ENCODE data around the gene CMSS1. TPM values are rescaled to one million over a fixed set of nuclear protein-coding genes. Genes with fewer than 3 reads are reported as not detected.

CMSS1 gene
- total RNA-seq, 1 experiment from 2014 or later, result 64.1 TPM

DNA sequence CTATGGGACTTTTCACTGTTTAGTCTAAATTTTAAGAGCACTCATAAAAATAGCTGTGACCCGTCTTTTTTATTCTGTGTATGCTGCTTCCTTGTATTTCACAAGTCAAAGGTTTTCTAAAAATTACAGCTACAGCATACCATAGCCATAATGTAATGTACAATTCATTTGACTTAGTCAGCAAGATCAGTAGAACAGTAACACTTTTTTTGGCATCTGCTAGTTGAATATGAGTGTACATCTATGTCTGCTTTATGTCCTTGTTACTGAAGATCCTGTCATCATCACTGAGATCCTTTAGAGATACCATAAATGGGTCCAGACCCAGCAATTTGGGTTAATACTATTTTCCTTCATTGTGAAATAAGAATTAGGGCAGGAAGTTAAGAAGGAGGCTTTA is 42.2 kb downstream of the CMSS1 start:
- no peaks in the 10 kb centered on the region for H3K9me3 ChIP-seq (ENCODE audit: control insufficient read depth in 1 of 2, insufficient read depth in 1 of 2, low read depth in 1 of 2, low read length in 2 of 2)
- intact Hi-C loops (cut with micrococcal nuclease), result no loop called here
- H3K9me2 ChIP-seq (ENCODE audit: insufficient read depth), result no peaks in the 10 kb centered on the region
- H3K4me2 ChIP-seq (ENCODE audit: low read length), result no peak overlapping the region
- BruUV-seq (replicated peaks), result no TSS peak
- ChIA-PET POLR2A (no interaction called here), RAD21 (ENCODE audit: low non-redundant PET in 1 of 2, low total read pairs in 2 of 2, uncharacterized antibody in 2 of 2, unreplicated experiment in 2 of 2) (no interaction called here), CTCF (interaction anchor here (1.4 to 3.6 kb wide), 2 partner anchors 15 to 17 kb away, joined by 3 to 10 read pairs; no protein-coding TSS in a partner anchor)
- H3K27ac ChIP-seq (ENCODE audit: low read depth, low read length), result no peak overlapping the region
- H3K4me1 ChIP-seq (ENCODE audit: control insufficient read depth in 1 of 2, insufficient read depth in 2 of 2, low read length in 2 of 2), result peaks cover 0 to 17% of the 10 kb centered on the region in 2 experiments; a peak in 2 of 4 replicates
- H3K79me2 ChIP-seq (ENCODE audit: insufficient read depth, low read length), result peaks cover 3% of the 10 kb centered on the region; the same call in 1 of the 2 replicates
- H4K20me1 ChIP-seq (ENCODE audit: insufficient read depth), result no peaks in the 10 kb centered on the region
- no peak overlapping the region for H3K4me3 ChIP-seq (replicated peaks in 1 of 2; ENCODE audit: low read depth in 1 of 2, low read length in 2 of 2)
- no peak overlapping the region for H2AFZ ChIP-seq (ENCODE audit: low read depth, low read length, poor library complexity, severe bottlenecking)
- ATAC-seq (no peak), DNase-seq (ENCODE audit: low read depth, low spot score) (no peak)
- no peaks in the 10 kb centered on the region for H3K27me3 ChIP-seq (ENCODE audit: insufficient read depth, low read length)
- no peak overlapping the region for H3K9ac ChIP-seq (ENCODE audit: low read length)
- no peak for TF ChIP-seq YY1 (IDR thresholded peaks at IDR 0.05; ENCODE audit: extremely low read depth, insufficient replicate concordance, low read depth, low read length)
- TF ChIP-seq TCF7L2 (IDR thresholded peaks at IDR 0.05; ENCODE audit: borderline replicate concordance, extremely low read depth, insufficient read depth, insufficient read length), result no peak
- TF ChIP-seq JUND (IDR thresholded peaks at IDR 0.05), result no peak
- no peak for TF ChIP-seq POLR2AphosphoS5 (IDR thresholded peaks at IDR 0.05; ENCODE audit: low read depth, low read length)
- no peak for TF ChIP-seq RAD21 (IDR thresholded peaks at IDR 0.05; ENCODE audit: low read depth)
- no peak for TF ChIP-seq ZFX (IDR thresholded peaks at IDR 0.05)
- TF ChIP-seq EGR1 (IDR thresholded peaks at IDR 0.05; ENCODE audit: low read depth), result no peak
- no peak for TF ChIP-seq POLR2A (IDR thresholded peaks at IDR 0.05; ENCODE audit: borderline replicate concordance, extremely low read depth, insufficient read depth, insufficient read length)
- TF ChIP-seq EZH2phosphoT487 (IDR thresholded peaks at IDR 0.05; ENCODE audit: borderline replicate concordance), result no peak
- no peak for TF ChIP-seq ZNF274 (IDR thresholded peaks at IDR 0.05; ENCODE audit: low read depth, low read length)
- TF ChIP-seq ELF1 (IDR thresholded peaks at IDR 0.05; ENCODE audit: borderline replicate concordance, low read depth), result no peak
- TF ChIP-seq SRF (IDR thresholded peaks at IDR 0.05; ENCODE audit: low read depth), result no peak
- TF ChIP-seq, protein P1, sequence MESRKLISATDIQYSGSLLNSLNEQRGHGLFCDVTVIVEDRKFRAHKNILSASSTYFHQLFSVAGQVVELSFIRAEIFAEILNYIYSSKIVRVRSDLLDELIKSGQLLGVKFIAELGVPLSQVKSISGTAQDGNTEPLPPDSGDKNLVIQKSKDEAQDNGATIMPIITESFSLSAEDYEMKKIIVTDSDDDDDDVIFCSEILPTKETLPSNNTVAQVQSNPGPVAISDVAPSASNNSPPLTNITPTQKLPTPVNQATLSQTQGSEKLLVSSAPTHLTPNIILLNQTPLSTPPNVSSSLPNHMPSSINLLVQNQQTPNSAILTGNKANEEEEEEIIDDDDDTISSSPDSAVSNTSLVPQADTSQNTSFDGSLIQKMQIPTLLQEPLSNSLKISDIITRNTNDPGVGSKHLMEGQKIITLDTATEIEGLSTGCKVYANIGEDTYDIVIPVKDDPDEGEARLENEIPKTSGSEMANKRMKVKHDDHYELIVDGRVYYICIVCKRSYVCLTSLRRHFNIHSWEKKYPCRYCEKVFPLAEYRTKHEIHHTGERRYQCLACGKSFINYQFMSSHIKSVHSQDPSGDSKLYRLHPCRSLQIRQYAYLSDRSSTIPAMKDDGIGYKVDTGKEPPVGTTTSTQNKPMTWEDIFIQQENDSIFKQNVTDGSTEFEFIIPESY (IDR thresholded peaks at IDR 0.05; ENCODE audit: extremely low read depth, insufficient replicate concordance, low read length), result no peak
- no peak for TF ChIP-seq EZH2 (IDR thresholded peaks at IDR 0.05)
- no peak for TF ChIP-seq CEBPB (IDR thresholded peaks at IDR 0.05; ENCODE audit: low read depth)
- TF ChIP-seq SP1 (IDR thresholded peaks at IDR 0.05; ENCODE audit: low read depth), result no peak
- TF ChIP-seq, protein P2, sequence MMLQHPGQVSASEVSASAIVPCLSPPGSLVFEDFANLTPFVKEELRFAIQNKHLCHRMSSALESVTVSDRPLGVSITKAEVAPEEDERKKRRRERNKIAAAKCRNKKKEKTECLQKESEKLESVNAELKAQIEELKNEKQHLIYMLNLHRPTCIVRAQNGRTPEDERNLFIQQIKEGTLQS (IDR thresholded peaks at IDR 0.05), result no peak
- no peak for TF ChIP-seq FOSL1 (IDR thresholded peaks at IDR 0.05; ENCODE audit: low read depth)
- TF ChIP-seq, protein P3, sequence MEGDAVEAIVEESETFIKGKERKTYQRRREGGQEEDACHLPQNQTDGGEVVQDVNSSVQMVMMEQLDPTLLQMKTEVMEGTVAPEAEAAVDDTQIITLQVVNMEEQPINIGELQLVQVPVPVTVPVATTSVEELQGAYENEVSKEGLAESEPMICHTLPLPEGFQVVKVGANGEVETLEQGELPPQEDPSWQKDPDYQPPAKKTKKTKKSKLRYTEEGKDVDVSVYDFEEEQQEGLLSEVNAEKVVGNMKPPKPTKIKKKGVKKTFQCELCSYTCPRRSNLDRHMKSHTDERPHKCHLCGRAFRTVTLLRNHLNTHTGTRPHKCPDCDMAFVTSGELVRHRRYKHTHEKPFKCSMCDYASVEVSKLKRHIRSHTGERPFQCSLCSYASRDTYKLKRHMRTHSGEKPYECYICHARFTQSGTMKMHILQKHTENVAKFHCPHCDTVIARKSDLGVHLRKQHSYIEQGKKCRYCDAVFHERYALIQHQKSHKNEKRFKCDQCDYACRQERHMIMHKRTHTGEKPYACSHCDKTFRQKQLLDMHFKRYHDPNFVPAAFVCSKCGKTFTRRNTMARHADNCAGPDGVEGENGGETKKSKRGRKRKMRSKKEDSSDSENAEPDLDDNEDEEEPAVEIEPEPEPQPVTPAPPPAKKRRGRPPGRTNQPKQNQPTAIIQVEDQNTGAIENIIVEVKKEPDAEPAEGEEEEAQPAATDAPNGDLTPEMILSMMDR (IDR thresholded peaks at IDR 0.05 in 2 of 3, conservative IDR thresholded peaks at IDR 0.05 in 1 of 3; ENCODE audit: borderline replicate concordance in 1 of 3, insufficient read depth in 1 of 3, low read depth in 2 of 3, low read length in 2 of 3), result no peak
- TF ChIP-seq, protein P4, sequence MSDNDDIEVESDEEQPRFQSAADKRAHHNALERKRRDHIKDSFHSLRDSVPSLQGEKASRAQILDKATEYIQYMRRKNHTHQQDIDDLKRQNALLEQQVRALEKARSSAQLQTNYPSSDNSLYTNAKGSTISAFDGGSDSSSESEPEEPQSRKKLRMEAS (IDR thresholded peaks at IDR 0.05), result no peak
- H3K36me3 ChIP-seq (ENCODE audit: control insufficient read depth in 1 of 2, insufficient read depth in 2 of 2, low read length in 2 of 2), result no peaks in the 10 kb centered on the region
